ENCODE data around the gene GORAB. TPM values are rescaled to one million over a fixed set of nuclear protein-coding genes. Genes with fewer than 3 reads are reported as not detected.

GORAB gene
- total and polyA plus RNA-seq, 2 of the 4 experiments (the other 2 are of a cell fraction): 11.3 to 14.0 TPM

GRCh38 chr1:170544624-170545023 lies 12.7 kb downstream of the GORAB start:
- Histone ChIP-seq H4K8ac (ENCODE audit: low read depth in 2 of 2, low read length in 2 of 2) (peak overlapping the region in 1 of 2 experiments; percentile 71; a peak in 1 of 4 replicates), H2BK5ac (ENCODE audit: low read depth, low read length, poor library complexity, severe bottlenecking) (peak overlapping the region; percentile 86), H3K4me3 (ENCODE audit: insufficient read depth, low read depth, low read length) (no peak overlapping the region), H4K91ac (ENCODE audit: insufficient read depth, low read depth, low read length) (no peak overlapping the region), H3K14ac (replicated peaks; ENCODE audit: low read depth, low read length) (peak overlapping the region; percentile 64; the same call in 1 of the 2 replicates), H4K20me1 (ENCODE audit: insufficient read depth, low read length) (no peaks in the 10 kb centered on the region), H2BK15ac (ENCODE audit: low read depth, low read length) (0 out of 3 replicates have a peak overlapping the region, but pooled peaks have one; percentile 50), H3K4ac (ENCODE audit: low read depth, low read length) (0 out of 2 replicates have a peak overlapping the region, but pooled peaks have one; percentile 33), H3K36me3 (ENCODE audit: control insufficient read depth, insufficient read depth, low read length) (peaks cover 45% of the 10 kb centered on the region), H2BK120ac (ENCODE audit: low read depth, low read length) (peak overlapping the region; percentile 65), H3K9ac (ENCODE audit: low read depth, low read length) (no peak overlapping the region; the same call in 1 of the 2 replicates), H2AFZ (replicated peaks; ENCODE audit: low read length, poor library complexity) (no peak overlapping the region), H3K4me2 (ENCODE audit: low read depth, low read length) (peak overlapping the region; percentile 50), H3K18ac (ENCODE audit: low read depth, low read length) (peak overlapping the region; percentile 97), H3K9me3 (ENCODE audit: control insufficient read depth, insufficient read depth, low read length) (peaks cover 2% of the 10 kb centered on the region), H2BK20ac (ENCODE audit: low read depth, low read length) (0 out of 2 replicates have a peak overlapping the region, but pooled peaks have one; percentile 65), H4K5ac (ENCODE audit: low read depth, low read length) (peak overlapping the region; percentile 72; the same call in 1 of the 2 replicates), H3K9me1 (ENCODE audit: insufficient read depth, low read length) (no peaks in the 10 kb centered on the region), H3K79me1 (ENCODE audit: low read depth in 1 of 2, low read length in 2 of 2) (peaks cover 15 to 23% of the 10 kb centered on the region in 2 experiments), H3K4me1 (ENCODE audit: control insufficient read depth, insufficient read depth, low read length) (peaks cover 4% of the 10 kb centered on the region), H3K56ac (ENCODE audit: extremely low read depth, insufficient read depth, low read length) (no peak overlapping the region), H3K27me3 (ENCODE audit: control insufficient read depth, insufficient read depth, low read length) (no peaks in the 10 kb centered on the region), H2AK5ac (ENCODE audit: low read depth, low read length) (peak overlapping the region; percentile 7; the same call in 1 of the 2 replicates), H2AK9ac (replicated peaks; ENCODE audit: low read depth, low read length, poor library complexity) (no peak overlapping the region), H3K23ac (ENCODE audit: low read depth, low read length) (0 out of 2 replicates have a peak overlapping the region, but pooled peaks have one; percentile 31), H3K27ac (ENCODE audit: insufficient read depth, low read length) (peak overlapping the region; percentile 71; the same call in 1 of the 2 replicates)
- ATAC-seq (ENCODE audit: low read depth) (peak; percentile 11; the same call in 1 of the 2 replicates), DNase-seq (no peak)
- dilution Hi-C loops (cut with HindIII; ENCODE audit: low sequenced_read_pairs, unreplicated experiment) (no loop called here), in situ Hi-C loops (cut with MboI; ENCODE audit: low sequenced_read_pairs) (no loop called here), intact Hi-C loops (cut with micrococcal nuclease) (loop anchor here (5.0 kb wide), 1 partner anchor 118 kb away; the partner anchor contains the start of gene PRRX1)
- POLR2A ChIA-PET (ENCODE audit: unreplicated experiment): no interaction called here
- BruUV-seq (replicated peaks): no TSS peak
- CTCF ChIA-PET: interaction anchor here (0.8 kb wide), 1 partner anchor 18 kb away, joined by 3 read pairs; no protein-coding TSS in a partner anchor
- TF ChIP-seq CHD1 (IDR thresholded peaks at IDR 0.05; ENCODE audit: low read depth, low read length): no peak
- TF ChIP-seq SMC3 (IDR thresholded peaks at IDR 0.05; ENCODE audit: low read depth, low read length): no peak
- TF ChIP-seq CEBPB (IDR thresholded peaks at IDR 0.05; ENCODE audit: low read depth, low read length): no peak
- TF ChIP-seq NFE2L2 (IDR thresholded peaks at IDR 0.05; ENCODE audit: low read depth, low read length): no peak
- WGBS, 2 experiments (ENCODE audit: extremely low coverage in 2 of 2, insufficient read length in 1 of 2): no CpG with 5 or more reads among the region's 4 CpGs
